HepG2 (cell line): ENCODE results near the gene ARL8A. TPM values are rescaled to one million over a fixed set of nuclear protein-coding genes. Genes with fewer than 3 reads are reported as not detected.

Experiments
- ASH2L ChIP-seq: fragments of 300-600, 200-600 bp; sonication (generic); IDR thresholded peaks from 2 replicates; pipeline ENCODE4 v1.7.0; 2017; ENCODE audit warnings: low read depth, mild to moderate bottlenecking, moderate library complexity, mixed read lengths, low read length; ENCODE audit not compliant: insufficient read length
- CREM ChIP-seq, 2 experiments: sonication (generic) in 1 of 2; formaldehyde crosslinking in 1 of 2; IDR thresholded peaks; 2 replicates each; pipeline versions ENCODE4 v1.4.0 to v1.6.1; 2016 to 2020; ENCODE audit warnings: antibody characterized with exemption in 1 of 2, mild to moderate bottlenecking in 1 of 2, missing genetic modification reagents in 1 of 2
- EED ChIP-seq: sonication (generic); formaldehyde crosslinking; IDR thresholded peaks from 2 replicates; pipeline ENCODE4 v1.5.0; 2020; ENCODE audit warnings: mild to moderate bottlenecking, missing genetic modification reagents
- FOXJ3 ChIP-seq: sonication (generic); formaldehyde crosslinking; IDR thresholded peaks from 2 replicates; pipeline ENCODE4 v1.4.0; 2020; ENCODE audit warnings: missing genetic modification reagents, mild to moderate bottlenecking, borderline replicate concordance
- HOXA9 ChIP-seq: sonication (generic); formaldehyde crosslinking; IDR thresholded peaks from 2 replicates; pipeline ENCODE4 v1.8.1; 2022; ENCODE audit warnings: missing genetic modification reagents, mild to moderate bottlenecking, moderate library complexity, borderline replicate concordance
- LCORL ChIP-seq, 2 experiments: fragments of 450-650 bp in 1 of 2; sonication (generic) in 1 of 2; formaldehyde crosslinking in 1 of 2; IDR thresholded peaks; 2 replicates each; pipeline versions ENCODE4 v1.5.0 to v1.6.1; 2017 to 2020; ENCODE audit warnings: antibody characterized with exemption in 1 of 2, missing genetic modification reagents in 1 of 2
- MXD4 ChIP-seq: IDR thresholded peaks from 2 replicates; pipeline ENCODE4 v1.6.1; 2016; ENCODE audit warnings: mild to moderate bottlenecking, missing biosample characterization, missing genetic modification reagents
- NR1H2 ChIP-seq: sonication (generic); formaldehyde crosslinking; IDR thresholded peaks from 2 replicates; pipeline ENCODE4 v1.8.1; 2022; ENCODE audit warnings: low read depth, missing genetic modification reagents, borderline replicate concordance
- PAWR ChIP-seq: sonication (generic); formaldehyde crosslinking; IDR thresholded peaks from 2 replicates; pipeline ENCODE4 v1.4.0; 2020; ENCODE audit warnings: missing genetic modification reagents, mild to moderate bottlenecking, borderline replicate concordance
- RFXAP ChIP-seq: sonication (generic); formaldehyde crosslinking; IDR thresholded peaks from 2 replicates; pipeline ENCODE4 v1.4.0; 2020; ENCODE audit warnings: missing genetic modification reagents, borderline replicate concordance
- SATB2 ChIP-seq: sonication (generic); formaldehyde crosslinking; IDR thresholded peaks from 2 replicates; pipeline ENCODE4 v1.5.0; 2020; ENCODE audit warnings: missing genetic modification reagents
- SIX4 ChIP-seq: sonication (generic); formaldehyde crosslinking; IDR thresholded peaks from 2 replicates; pipeline ENCODE4 v1.4.0; 2020; ENCODE audit warnings: missing genetic modification reagents
- SMC3 ChIP-seq: IDR thresholded peaks from 2 replicates; pipeline ENCODE4 v1.6.1; 2011; ENCODE audit warnings: low read length, improper control_type of control experiment
- SYNCRIP ChIP-seq: fragments of 200-400 bp; formaldehyde crosslinking; IDR thresholded peaks from 2 replicates; pipeline ENCODE4 v1.6.1; 2018; ENCODE audit warnings: mild to moderate bottlenecking, low read depth, low read length; ENCODE audit not compliant: insufficient read depth
- TAF15 ChIP-seq: fragments of 200-400 bp; formaldehyde crosslinking; IDR thresholded peaks from one replicate; pipeline ENCODE4 v1.6.1; 2018; ENCODE audit warnings: mild to moderate bottlenecking, low read depth, low read length; ENCODE audit not compliant: poor library complexity, severe bottlenecking
- ZKSCAN8 ChIP-seq: IDR thresholded peaks from 2 replicates; pipeline ENCODE4 v1.6.1; 2016; ENCODE audit warnings: borderline replicate concordance, missing genetic modification reagents, missing compliant biosample characterization
- ZNF234 ChIP-seq: sonication (generic); formaldehyde crosslinking; conservative IDR thresholded peaks from 2 replicates; pipeline ENCODE4 v1.5.1; 2020; ENCODE audit warnings: mild to moderate bottlenecking, missing genetic modification reagents
- ZNF274 ChIP-seq: sonication (generic); formaldehyde crosslinking; IDR thresholded peaks from 2 replicates; pipeline ENCODE4 v1.5.1; 2020; ENCODE audit warnings: mild to moderate bottlenecking, missing genetic modification reagents
- ZNF564 ChIP-seq: sonication (generic); formaldehyde crosslinking; IDR thresholded peaks from 2 replicates; pipeline ENCODE4 v1.8.1; 2023; ENCODE audit warnings: mild to moderate bottlenecking, missing genetic modification reagents
- ZNF713 ChIP-seq: sonication (generic); formaldehyde crosslinking; IDR thresholded peaks from 2 replicates; pipeline ENCODE4 v1.4.0; 2020; ENCODE audit warnings: mild to moderate bottlenecking, missing genetic modification reagents
- ZNF749 ChIP-seq: sonication (generic); formaldehyde crosslinking; IDR thresholded peaks from 2 replicates; pipeline ENCODE4 v1.8.0; 2022; ENCODE audit warnings: mild to moderate bottlenecking, missing genetic modification reagents, moderate library complexity, borderline replicate concordance
- ZNF761 ChIP-seq: sonication (generic); formaldehyde crosslinking; conservative IDR thresholded peaks from 2 replicates; pipeline ENCODE4 v1.4.0; 2020; ENCODE audit warnings: mild to moderate bottlenecking, missing genetic modification reagents
- ZSCAN29 ChIP-seq: sonication (generic); formaldehyde crosslinking; conservative IDR thresholded peaks from 2 replicates; pipeline ENCODE4 v1.4.0; 2020; ENCODE audit warnings: mild to moderate bottlenecking, missing genetic modification reagents
- ZSCAN30 ChIP-seq: sonication (generic); formaldehyde crosslinking; IDR thresholded peaks from 2 replicates; pipeline ENCODE4 v1.5.0; 2020; ENCODE audit warnings: mild to moderate bottlenecking, missing genetic modification reagents
- ZZZ3 ChIP-seq: sonication (generic); formaldehyde crosslinking; IDR thresholded peaks from 2 replicates; pipeline ENCODE4 v1.4.0; 2020; ENCODE audit warnings: missing genetic modification reagents, mild to moderate bottlenecking, borderline replicate concordance
- polyA plus RNA-seq, 8 experiments: library from polyadenylated mRNA; depleted of rRNA in 3 of 8; stranded (reverse) in 7 of 8; unstranded in 1 of 8; fragments of >200 nt; fragmentation: Illumina TruSeq in 4 of 8; extraction: Trizol in 4 of 8; gene quantifications; 2 replicates each; pipeline versions ENCODE4 v1.2.1 to v1.2.3, GENCODE V29; 2011 to 2016; ENCODE audit warnings: low read depth in 4 of 8, missing spikeins in 1 of 8, mixed read lengths in 1 of 8; ENCODE audit not compliant: insufficient read depth in 1 of 8
- total RNA-seq, 5 experiments: library from RNA; depleted of rRNA; stranded (reverse); fragments of >200 nt; fragmentation: Illumina TruSeq; extraction: Trizol; gene quantifications; 2 replicates each; pipeline ENCODE4 v1.2.3, GENCODE V29; 2016; ENCODE audit warnings: low read depth in 1 of 5
- TF ChIP-seq, protein P1 (sequence below): IDR thresholded peaks from 2 replicates; pipeline ENCODE4 v1.6.1; 2018; ENCODE audit warnings: missing genetic modification reagents, mild to moderate bottlenecking, missing compliant biosample characterization
- TF ChIP-seq, protein P2 (sequence below): sonication (generic); formaldehyde crosslinking; IDR thresholded peaks from 2 replicates; pipeline ENCODE4 v1.4.0; 2020; ENCODE audit warnings: mild to moderate bottlenecking, missing genetic modification reagents

ARL8A gene
- total and polyA plus RNA-seq, 2 of the 13 experiments (the other 11 are each of a cell fraction or from before 2014, with no cell fraction given) = 2.7 to 23.4 TPM

DNA sequence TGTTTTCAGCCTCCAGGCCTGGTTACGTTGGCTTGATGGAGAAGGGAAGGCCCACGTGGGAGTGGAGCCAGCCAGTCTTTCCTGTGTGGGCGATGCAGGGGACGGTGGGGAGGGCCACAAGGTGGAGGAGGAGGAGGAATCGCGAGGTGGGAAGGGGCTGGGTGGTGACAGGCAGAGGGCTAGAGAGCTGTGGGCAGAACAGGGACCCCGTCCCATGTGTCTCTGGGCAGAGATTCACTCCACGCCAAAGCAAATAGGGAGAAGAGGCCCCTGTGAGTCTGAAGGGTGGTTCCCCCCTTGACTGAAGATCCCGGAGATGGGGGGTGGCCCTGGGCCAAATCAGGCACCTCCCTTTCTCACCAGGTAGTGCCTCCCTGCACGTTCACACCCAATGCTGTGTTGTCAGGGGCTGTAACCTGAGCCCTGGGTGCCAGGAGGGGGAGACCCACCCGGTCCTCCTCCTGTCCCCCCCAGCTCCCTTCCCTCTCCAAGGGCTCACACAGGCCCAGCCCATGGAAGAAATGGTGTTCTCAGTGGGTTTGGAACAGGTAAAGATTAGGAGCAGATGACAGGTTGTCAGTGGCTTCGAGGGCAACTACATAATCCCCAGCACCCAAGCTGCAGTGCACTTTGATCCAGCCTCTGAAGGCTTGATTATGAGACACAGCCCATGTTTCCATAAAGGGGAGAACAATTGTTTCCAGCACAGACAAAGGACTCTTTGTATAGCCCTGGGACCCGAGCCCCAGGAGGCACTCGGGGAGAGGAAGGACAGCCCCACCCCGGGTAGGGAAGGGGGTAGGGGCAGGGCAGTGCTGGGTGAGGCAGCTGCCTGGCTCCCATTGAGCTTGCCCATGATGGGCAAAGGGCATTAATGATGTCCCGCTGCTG is 59.5 kb downstream of the ARL8A start (continued):
- TF ChIP-seq ZNF274 (CRISPR knock-in tag) (no peak), TAF15 (peak; percentile 56), FOXJ3 (CRISPR knock-in tag) (peak; percentile 52; the same call in 1 of the 2 replicates), PAWR (CRISPR knock-in tag) (no peak), ZSCAN30 (CRISPR knock-in tag) (no peak), EED (CRISPR knock-in tag) (0 out of 2 replicates have a peak, but pooled peaks have one; percentile 14), HOXA9 (CRISPR knock-in tag) (no peak), ZNF564 (CRISPR knock-in tag) (0 out of 2 replicates have a peak, but pooled peaks have one; percentile 42), ZNF749 (CRISPR knock-in tag) (no peak), CREM (IDR thresholded peaks at IDR 0.05) (peak; percentile 67), CREM (CRISPR knock-in tag; IDR thresholded peaks at IDR 0.05) (no peak), ZNF713 (0 out of 2 replicates have a peak, but pooled peaks have one; percentile 36), LCORL (IDR thresholded peaks at IDR 0.05) (no peak), LCORL (CRISPR knock-in tag; IDR thresholded peaks at IDR 0.05) (peak; percentile 98), ZKSCAN8 (CRISPR knock-in tag) (peak; percentile 40; the same call in 1 of the 2 replicates), SATB2 (CRISPR knock-in tag) (no peak), SMC3 (no peak), ZNF761 (0 out of 2 replicates have a peak, but pooled peaks have one; percentile 32), RFXAP (CRISPR knock-in tag) (peak; percentile 60; the same call in 1 of the 2 replicates), SYNCRIP (no peak), SIX4 (CRISPR knock-in tag) (peak; percentile 98), ASH2L (peak; percentile 89), MXD4 (peak; percentile 48; the same call in 1 of the 2 replicates), NR1H2 (CRISPR knock-in tag) (no peak), ZSCAN29 (peak; percentile 51; the same call in 1 of the 2 replicates), ZNF234 (0 out of 2 replicates have a peak, but pooled peaks have one; percentile 52), ZZZ3 (no peak)
- TF ChIP-seq, protein P1, sequence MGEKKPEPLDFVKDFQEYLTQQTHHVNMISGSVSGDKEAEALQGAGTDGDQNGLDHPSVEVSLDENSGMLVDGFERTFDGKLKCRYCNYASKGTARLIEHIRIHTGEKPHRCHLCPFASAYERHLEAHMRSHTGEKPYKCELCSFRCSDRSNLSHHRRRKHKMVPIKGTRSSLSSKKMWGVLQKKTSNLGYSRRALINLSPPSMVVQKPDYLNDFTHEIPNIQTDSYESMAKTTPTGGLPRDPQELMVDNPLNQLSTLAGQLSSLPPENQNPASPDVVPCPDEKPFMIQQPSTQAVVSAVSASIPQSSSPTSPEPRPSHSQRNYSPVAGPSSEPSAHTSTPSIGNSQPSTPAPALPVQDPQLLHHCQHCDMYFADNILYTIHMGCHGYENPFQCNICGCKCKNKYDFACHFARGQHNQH (CRISPR knock-in tag) = peak; percentile 85
- TF ChIP-seq, protein P2, sequence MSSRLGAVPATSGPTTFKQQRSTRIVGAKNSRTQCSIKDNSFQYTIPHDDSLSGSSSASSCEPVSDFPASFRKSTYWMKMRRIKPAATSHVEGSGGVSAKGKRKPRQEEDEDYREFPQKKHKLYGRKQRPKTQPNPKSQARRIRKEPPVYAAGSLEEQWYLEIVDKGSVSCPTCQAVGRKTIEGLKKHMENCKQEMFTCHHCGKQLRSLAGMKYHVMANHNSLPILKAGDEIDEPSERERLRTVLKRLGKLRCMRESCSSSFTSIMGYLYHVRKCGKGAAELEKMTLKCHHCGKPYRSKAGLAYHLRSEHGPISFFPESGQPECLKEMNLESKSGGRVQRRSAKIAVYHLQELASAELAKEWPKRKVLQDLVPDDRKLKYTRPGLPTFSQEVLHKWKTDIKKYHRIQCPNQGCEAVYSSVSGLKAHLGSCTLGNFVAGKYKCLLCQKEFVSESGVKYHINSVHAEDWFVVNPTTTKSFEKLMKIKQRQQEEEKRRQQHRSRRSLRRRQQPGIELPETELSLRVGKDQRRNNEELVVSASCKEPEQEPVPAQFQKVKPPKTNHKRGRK (CRISPR knock-in tag) = no peak; the same call in 1 of the 2 replicates
